ENCODE results near the gene MUC13.
"Not testable (repeated sequence)": the region's sequence is repeated elsewhere in the genome, so short reads cannot be mapped to it uniquely, and the experiment has no call there.

The MUC13 gene, protein sequence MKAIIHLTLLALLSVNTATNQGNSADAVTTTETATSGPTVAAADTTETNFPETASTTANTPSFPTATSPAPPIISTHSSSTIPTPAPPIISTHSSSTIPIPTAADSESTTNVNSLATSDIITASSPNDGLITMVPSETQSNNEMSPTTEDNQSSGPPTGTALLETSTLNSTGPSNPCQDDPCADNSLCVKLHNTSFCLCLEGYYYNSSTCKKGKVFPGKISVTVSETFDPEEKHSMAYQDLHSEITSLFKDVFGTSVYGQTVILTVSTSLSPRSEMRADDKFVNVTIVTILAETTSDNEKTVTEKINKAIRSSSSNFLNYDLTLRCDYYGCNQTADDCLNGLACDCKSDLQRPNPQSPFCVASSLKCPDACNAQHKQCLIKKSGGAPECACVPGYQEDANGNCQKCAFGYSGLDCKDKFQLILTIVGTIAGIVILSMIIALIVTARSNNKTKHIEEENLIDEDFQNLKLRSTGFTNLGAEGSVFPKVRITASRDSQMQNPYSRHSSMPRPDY

DNA sequence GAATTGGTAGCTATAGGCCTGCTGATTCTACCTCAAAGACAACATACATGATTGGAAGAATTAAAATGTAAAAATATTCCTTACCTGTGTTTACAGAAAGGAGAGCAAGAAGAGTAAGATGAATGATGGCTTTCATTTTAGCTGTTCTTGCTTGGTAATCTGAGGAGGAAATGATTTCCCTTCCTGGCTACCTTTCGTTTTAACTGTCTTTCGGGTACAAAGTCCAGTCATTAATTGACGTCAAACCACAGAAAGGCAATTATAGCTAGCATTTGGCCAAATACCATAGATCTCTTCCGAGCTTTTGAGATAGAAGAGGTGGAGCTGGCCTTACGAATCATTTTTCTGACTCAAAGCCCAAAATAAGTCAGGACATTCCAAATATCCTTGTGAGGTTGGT, at the start of gene MUC13:
TSS of gene MUC13 (minus strand) at position 175 of the 400 bp plus-strand sequence. CDS start at position 136, 39 bp downstream.
- DNase-seq = no peak

DNA sequence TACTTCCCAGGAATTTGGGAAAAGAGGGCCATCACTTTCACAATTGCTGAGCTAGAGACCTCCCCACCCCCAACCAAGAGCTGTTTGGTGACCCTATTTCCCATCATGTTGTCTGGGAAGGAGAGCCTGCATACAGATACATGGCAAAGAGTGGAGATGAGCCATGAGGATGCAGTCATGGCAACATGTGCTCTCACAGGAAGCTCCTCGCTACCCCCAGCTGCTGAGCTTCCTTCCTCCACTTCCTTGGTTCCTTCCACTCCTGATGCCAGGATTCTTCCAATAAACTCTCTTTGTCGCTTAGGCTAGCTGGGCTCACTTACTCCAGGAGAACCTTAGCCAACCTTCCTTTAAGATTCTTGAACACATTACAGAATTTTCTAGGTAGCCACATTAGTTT, 48.3 kb upstream of the MUC13 start:
- DNase-seq = no peak

DNA sequence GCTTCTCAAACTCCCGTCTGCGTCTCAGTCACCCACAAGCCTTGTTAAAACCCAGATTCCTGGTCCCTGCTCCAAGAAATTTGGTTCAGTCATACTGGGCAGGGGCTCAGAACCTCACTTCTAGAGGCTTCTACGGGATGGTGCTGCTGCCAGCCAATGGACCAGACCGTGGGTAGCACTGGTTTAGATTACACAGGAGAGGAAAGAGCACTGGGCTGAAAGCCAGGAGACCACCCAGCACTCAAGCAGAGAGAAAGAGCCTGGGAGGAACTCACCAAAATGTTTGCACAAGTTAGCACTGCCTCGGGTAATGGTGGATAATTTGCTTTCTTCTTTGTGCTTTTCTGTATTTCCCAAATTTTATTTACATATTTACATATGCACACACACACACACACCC, 46.9 kb upstream of the MUC13 start:
- DNase-seq = no peak

DNA sequence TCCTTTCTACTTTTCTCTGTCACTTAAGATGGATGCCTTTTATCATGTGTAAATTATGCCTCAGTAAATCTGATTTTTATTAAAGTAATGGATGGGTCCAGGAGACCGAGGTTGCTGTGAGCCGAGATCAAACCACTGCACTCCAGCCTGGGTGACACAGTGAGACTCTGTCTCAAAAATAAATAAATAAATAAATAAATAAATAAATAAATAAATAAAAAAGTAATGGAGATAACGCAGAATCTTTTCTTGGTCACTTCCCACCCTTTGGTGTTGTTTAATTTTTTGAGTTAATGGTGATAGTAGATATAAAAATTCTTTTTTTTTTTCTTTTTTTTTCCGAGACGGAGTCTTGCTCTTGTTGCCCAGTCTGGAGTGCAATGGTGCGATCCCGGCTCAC, 44.1 kb upstream of the MUC13 start:
- no peak for DNase-seq

DNA sequence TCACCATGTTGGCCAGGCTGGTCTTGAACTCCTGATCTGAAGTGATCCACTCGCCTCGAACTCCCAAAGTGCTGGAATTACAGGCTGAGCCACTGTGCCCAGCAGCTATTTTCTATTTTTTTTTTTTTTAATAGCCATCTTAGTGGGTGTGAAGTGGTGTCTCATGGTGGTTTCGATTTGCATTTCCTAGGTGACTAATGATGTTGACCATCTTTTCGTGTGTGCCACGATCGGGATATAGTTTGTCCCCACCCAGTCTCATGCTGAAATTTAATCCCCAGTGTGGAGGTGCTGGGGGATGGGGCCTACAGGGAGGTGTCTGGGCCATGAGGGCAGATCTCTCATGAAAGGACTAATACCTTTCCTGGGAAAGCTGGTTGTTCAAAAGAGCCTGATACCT, 41.8 kb upstream of the MUC13 start:
- no peak for DNase-seq

DNA sequence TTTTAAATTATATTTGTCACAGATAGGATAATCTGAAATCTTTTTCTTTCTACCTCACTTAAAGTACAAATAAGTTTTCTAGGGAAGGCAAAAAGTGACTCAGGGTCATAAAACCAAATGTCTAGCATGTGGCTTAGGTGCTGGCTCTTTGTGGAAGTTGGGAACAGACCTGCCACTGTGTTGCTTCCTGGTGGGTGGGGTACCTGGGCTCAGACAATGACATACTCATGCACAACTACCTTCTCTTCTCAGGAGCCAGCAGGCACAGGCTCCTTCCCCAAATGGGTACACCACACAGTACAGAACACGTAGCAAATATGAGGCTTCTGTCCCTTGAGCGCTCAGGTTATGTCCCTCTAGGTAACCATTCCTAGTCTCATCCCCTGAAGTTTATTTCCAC, 40.1 kb upstream of the MUC13 start:
- DNase-seq = no peak

DNA sequence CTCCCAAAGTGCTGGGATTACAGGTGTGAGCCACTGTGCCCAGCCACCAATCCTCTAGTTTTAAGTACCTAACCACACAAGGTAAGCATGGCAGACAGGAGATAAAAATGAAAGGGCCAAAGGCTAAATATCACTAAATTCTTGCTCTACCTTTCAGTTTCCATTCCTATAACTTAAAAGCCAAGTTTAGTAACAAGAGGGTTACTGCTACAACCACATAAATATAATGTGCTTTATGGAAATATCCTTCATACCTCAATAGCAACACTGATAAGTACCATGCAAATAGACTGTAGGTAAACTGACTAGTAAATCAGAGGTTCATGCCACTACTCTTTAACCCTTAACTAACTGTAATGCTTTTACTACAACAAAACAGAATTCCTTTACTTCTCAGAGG, 38.7 kb upstream of the MUC13 start:
- no peak for DNase-seq

DNA sequence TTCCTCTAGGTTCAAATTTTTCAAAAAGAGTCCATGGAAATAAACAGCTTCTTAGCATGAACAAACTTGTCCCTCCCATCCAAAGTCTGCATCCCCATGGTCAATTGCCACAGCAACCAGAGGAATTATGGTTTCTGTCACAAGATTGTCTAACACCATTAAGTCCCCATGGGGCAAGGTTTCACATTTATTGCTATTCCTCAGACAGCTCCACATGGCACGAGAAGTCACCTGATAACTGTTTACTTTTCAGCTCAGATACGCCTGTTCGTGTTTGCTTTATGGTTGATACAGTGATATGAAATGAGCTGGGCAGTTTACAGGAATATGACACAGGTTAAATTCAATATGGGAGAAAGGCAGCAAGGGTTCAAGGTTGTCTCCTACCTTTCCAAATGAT, 37.9 kb upstream of the MUC13 start:
- no peak for DNase-seq

DNA sequence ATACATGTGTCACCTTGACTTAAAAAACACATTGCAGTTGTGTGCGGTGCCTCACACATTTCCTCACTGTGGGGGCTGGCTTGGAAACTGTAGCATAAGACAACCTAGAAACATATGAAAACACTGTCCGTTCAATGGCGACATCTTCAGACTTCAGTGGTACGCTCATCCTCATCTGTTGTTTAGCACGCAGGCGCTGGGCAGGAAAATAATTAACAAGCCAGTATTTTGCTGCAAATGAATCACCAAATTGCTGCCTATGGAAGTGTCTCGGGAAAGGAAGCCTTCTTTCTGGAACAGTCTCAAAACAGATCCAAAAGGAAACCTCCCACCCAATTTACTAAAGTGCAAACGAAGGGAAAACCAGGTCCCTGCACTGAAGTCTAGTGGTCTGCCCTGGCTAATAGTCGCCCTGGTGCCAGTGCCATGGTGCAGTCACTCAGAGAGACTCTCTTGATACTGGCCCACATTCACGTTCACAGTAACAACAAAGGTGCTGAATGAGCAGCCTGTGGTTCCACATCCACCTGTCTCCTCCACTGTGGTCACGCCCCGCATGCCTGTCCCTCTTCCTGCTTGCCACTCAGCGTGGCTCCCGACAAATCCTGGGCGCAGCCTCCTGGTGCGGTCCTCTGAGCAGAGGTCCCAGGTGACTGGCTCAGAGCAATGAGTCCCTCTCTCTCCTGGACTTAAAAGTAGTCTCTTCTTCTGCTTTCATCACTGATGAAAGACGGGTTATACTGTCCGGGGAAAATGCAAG, 35.6 kb upstream of the MUC13 start:
- no peak for DNase-seq

DNA sequence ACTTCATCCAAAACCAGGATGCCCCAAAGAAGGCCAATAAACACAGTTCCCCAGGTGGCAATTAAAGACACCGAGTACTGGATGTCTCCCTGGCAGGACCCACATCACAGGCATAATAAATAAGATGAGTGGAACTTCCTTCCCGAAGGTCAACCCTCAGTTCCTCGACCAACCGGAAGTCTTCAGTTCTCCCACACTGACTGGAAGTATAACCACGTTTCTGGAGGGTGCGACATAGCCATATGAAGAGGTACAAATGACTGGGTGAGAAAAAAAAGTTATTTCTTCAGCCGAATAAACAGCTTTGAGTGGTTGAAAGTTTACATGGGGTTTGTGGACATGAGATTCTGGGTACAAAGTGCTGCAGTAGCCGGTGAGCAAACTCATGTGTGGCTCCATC, 34.6 kb upstream of the MUC13 start:
- DNase-seq = no peak

DNA sequence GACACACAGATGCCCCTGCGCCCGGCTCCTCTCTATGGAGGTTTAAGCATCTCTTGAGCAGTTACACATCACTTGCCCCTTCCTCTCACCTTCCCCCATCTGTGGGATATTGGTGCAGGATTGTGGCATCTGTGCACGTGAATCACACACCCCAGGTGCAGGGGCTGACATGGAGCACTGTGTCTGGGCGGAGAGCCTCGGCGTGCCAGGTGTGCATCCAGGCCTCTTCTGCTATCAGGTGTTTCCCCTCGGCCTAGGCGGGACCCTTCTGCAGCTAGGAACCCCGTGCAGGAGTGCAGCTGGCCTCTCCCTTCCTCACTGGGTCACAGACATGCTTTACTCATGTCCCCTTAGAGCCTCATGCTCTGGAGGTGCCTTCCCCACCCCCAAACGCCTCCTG, 33.4 kb upstream of the MUC13 start:
- no peak for DNase-seq

DNA sequence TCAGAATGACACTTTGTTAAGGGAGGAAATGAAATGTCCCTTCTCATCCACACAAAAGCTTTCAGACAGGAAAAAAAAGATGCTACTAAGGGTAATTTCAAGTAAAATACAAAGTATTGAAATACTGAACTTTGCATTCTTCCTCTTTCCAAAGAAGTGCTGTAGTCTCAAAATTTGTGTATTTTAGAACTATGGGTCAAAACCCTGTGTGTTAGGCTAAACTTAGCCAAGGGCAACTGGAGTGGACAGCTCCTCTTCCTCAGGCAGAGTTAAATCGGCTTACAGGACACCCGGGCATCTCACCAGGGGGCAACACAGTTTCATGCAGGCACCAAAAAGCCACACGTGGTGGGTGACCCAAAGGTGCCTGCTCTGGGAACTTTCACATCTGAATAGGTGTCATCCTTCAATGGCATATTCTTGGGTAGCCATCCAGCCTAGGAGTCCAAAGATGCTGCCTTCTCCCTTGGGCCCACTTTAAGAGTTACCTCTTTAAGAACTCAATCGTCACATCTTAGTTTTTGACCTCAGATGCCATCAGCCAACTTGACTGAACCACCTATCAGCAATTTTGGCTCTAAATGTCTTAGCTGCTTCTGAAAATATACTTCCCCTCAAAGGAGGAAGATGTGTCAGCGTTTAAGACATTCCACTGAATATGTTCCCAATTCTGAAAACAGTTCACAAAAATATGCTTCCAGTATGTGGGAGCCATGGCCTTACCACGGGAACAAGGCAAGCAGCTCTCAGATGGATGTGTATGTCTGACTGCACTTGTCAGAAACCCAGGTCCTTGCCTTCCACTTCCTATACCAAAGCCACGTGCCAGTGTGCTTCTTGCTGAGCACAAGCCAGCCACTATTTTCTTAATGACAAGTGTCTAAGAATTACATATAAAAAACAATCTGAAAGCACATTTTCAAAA, 32.2 kb upstream of the MUC13 start:
- DNase-seq = no peak

DNA sequence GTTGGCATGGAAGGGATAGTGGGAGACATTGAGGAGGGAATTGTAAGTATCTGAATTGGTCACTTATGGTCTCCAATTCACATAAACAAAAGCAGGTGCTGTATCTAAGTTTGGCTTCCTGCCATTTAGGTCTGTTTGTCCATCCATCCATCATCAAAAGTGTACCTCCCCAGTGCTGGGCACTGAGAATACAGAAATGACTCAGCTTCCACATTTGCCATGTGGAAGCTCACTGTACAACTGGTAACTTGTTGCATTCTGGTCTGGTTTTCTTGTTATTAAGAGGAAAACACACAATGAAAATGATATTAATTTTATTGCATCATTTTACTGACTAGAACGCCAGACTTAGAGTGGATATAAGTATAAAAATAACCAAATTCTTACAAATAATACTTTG, 30.9 kb upstream of the MUC13 start:
- no peak for DNase-seq

DNA sequence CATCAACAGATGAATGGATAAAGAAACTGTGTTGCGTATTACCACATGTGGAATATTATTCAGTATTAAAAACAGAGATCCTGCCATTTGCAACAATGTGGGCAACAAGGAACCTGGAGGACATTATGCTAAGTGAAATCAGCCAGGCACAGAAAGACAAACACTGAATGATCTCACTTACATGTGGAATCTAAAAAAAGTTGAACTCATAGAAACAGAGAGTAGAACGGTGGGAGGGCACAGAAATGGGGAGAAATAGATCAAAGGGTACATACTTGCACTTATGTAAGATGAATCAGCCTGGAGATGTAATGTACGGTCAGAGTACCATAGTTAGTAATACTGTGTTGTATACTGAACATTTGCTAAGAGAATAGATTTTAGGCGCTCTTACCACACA, 29.8 kb upstream of the MUC13 start:
- DNase-seq = no peak

DNA sequence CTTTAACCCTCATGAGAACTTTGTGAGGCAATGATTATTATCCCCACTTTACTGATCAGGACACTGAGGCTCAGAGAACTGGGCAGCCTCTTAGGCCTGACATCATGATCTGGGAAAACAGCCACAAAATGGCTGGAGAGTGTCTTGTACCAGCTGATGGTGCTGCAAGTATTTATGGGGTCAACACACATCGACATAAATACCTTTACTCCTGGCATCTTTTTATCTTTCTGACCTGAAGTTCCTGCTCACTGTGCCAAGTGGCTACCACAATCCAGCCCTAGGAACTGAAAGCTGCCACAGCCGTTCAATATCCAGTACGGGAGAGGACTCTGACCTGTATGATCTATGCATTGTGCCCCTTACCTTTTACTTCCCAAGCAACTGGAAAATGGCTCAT, 29.2 kb upstream of the MUC13 start:
- no peak for DNase-seq

DNA sequence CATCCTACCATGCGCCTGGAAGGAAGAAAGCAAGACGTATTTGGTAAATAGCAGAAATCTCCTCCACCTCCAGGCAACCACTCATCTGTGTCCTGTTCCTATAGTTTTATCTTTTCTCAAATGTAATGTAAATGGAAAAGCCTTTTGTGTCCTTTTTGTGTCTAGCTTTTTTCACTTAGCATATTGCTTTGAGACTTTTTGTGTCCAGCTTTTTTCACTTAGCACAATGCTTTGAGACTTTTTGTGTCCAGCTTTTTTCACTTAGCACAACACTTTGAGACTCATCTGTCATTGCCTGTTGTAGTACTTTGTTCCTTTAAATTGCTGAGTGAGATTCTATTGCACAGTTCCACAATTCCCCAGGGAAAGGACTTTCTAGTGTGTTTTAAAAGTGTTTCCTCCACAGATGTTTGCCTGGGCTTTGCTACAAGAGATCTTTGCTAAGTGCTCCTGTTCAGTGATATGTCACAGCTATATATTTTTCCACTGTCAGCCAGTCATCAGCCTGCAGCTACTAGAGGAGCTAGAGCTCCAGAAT, 27.9 kb upstream of the MUC13 start:
- DNase-seq = no peak

DNA sequence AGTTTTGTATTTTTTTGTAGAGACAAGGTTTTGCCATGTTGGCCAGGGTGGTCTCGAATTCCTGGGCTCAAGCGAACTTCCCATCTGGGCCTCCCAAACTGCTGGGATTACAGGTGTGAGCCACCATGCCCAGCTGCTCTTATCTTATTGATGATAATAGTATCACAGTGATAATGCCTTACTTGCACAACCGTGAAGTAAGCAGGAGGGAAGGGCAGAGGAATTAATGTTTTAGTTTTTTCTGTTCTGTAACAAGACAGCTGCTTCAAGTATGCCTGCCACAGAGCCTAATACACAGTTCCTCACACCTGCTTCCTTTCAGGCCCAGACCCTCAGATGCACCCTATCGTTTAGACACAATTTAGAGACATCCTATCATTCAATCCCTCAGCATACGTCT, 26.1 kb upstream of the MUC13 start:
- no peak for DNase-seq

DNA sequence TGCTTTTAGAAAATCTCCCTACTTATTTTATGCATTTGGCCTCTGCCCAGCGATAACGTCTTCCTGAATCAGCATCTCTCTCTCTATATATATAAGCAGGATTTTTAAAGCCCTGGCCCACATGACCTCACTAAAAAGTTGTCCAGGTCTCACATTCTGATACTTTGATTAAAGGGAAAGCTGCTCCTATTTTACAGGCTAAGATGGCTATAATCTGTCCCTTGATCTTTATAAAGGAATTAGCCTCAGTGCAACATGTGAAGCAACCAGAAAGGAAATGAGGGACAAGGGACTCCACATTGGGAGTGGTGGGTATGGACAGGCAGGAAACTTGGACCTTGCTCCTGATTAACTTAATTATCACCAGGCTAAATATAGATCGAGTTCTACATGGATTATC, 25.6 kb upstream of the MUC13 start:
- no peak for DNase-seq

DNA sequence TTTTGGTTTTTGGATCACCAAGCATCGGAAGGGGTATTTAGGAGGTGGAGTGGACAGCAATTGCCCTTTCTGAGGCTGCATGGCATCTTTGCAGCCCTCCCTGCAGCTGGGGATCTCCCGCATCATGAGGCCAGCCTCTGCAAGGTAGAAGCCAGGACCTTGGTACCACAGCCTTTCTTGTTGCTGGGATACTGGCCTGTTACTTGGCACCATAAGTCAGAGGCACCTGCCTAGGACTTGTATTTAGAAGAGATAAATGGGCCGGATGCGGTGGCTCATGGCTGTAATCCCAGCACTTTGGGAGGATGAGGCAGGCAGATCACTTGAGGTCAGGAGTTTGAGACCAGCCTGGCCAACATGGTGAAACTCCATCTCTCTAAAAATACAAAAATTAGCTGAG, 23.4 kb upstream of the MUC13 start:
- DNase-seq = not testable (repeated sequence)

DNA sequence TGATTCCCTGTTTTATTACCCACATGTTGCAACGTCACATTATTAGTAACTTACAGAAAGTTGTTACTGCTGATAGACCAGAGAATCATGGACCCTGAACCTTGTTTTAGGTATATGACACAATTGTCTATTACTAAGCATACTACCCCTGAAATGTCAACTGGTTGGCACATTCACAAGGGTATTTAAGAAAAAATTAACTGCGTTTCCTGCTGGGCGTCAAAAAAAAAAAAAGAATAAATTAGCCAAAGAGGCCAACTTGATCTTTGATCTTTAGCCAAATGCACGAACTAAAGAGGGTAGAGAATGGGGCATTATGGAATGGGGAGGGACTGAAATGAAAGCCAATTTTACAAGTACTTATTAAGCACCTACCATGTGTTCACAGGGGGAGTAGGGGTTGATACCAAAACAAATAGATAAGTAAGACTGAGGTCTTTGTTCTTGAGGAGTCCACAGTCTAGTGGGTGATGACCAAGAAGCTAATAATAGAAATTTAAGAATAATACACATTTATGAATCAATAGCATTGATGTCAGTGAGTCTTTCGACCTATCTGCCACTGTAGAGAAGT, 17.8 kb upstream of the MUC13 start:
- no peak for DNase-seq

DNA sequence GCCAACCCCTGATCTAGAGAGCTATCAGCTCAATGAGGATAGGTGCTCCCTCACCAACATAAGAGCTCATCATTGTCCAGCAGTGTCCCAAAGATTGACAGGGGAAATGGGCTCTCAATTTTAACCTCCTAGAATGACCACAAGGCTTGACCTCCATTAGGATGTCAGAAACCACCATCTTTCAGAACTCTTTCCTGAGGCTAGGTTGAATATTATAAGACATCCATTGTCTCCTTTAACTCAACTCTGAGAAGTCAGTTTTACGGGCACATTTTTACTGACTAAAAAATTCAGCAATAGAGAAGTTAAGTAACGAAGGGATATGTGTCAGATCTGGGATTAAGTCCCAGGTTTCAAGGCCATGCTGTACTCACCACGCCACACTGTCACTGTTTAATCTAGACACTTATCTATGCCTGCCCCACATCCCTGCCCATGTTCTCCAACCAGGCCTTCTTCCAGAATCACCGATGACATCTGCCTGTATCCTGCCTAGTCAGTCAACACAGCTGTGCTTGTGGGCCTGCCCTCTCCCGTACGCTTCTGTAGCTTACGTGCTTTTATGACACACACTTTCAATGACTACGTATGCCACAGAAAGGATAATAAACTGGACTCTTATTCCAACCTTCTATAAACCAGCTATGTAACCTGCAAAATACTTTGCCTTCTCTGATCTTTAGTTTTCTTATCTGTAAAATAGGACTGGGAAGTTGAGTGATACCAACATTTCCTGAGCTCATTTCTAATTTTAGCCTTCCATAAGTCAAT, 17.1 kb upstream of the MUC13 start:
- DNase-seq = no peak

DNA sequence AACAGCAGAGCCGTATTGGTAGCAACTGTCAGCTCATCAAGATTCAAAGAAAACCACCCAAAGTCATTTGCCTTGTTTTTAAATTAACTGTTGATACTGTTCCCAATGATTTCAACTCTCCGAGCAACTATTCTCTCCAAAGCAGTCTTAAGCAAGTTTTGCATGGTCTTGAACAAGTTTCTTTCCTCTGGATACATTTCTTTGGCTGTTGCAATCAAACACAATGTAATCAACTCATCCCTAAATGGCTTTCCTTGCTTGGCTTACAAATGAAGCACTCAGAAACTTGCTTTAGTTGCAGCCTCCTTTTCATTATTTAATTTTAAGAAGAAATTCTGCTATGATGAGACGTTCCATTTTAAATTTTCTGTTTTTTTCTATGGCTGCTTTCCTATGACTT, 15.5 kb upstream of the MUC13 start:
- no peak for DNase-seq

Measured in activated CD4-positive, CD25-positive, alpha-beta regulatory T cell treated with anti-CD3 and anti-CD28 coated beads, Interleukin-2, amount 50 U/mL, for 72 hours (primary cell).